T-cell (primary cell): ENCODE data around the gene TCF7L1. TPM values are rescaled to one million over a fixed set of nuclear protein-coding genes. Genes with fewer than 3 reads are reported as not detected.

Source experiments
- ATAC-seq, 4 experiments: fragments of 200-7000 bp in 3 of 4; fragments of 150-1000 bp in 1 of 4; cut with Tn5 transposase; replicated peaks in 1 of 4; 1 replicate in 3 of 4; 2 replicates in 1 of 4; pipeline ENCODE4 v1.10.0; 2021; ENCODE audit warnings: moderate library complexity in 3 of 4, mild to moderate bottlenecking in 2 of 4, moderate number of reproducible peaks in 1 of 4
- CTCF ChIA-PET, 2 donors: fragments of 300-600 bp; sonication (Branson Sonifier 250); formaldehyde crosslinking; loops; one replicate each; lab custom pipeline; 2022; ENCODE audit warnings: antibody characterized with exemption in 2 of 2; lab: Charles Lee
- POLR2A ChIA-PET, 2 donors: fragments of 300-600 bp; sonication (Branson Sonifier 250); formaldehyde crosslinking; loops; one replicate each; lab custom pipeline; 2022; ENCODE audit warnings: antibody characterized with exemption in 2 of 2; lab: Charles Lee
- DNase-seq, 35 experiments: peaks; one replicate each; pipeline versions ENCODE4 v3.0.0 to v3.0.0-alpha.2; 2013 to 2023
- H3K27ac ChIP-seq: one replicate; pipeline ENCODE4 v1.5.1; 2013; ENCODE audit warnings: low read length
- H3K27me3 ChIP-seq, 2 experiments: replicated peaks in 1 of 2; 1 replicate in 1 of 2; 2 replicates in 1 of 2; pipeline versions ENCODE4 v1.6.1 to v1.7.0; 2013; ENCODE audit warnings: low read length in 1 of 2, mixed read lengths in 1 of 2; ENCODE audit not compliant: control insufficient read depth in 2 of 2, insufficient read depth in 2 of 2; ENCODE audit errors: extremely low read depth in 1 of 2
- H3K36me3 ChIP-seq, 2 donors: 1 replicate in 1 of 2; 2 replicates in 1 of 2; pipeline versions ENCODE4 v1.6.1 to v1.7.0; 2013; ENCODE audit warnings: low read length in 1 of 2; ENCODE audit not compliant: control insufficient read depth in 2 of 2, insufficient read depth in 1 of 2; ENCODE audit errors: extremely low read depth in 1 of 2
- H3K4me1 ChIP-seq, 2 experiments: 1 replicate in 1 of 2; 2 replicates in 1 of 2; pipeline versions ENCODE4 v1.6.1 to v1.7.0; 2013; ENCODE audit warnings: low read length in 2 of 2, mixed read lengths in 1 of 2; ENCODE audit not compliant: insufficient read depth in 2 of 2, control insufficient read depth in 1 of 2; ENCODE audit errors: extremely low read depth in 1 of 2
- H3K4me3 ChIP-seq, 2 donors: 1 replicate in 1 of 2; 2 replicates in 1 of 2; pipeline versions ENCODE4 v1.5.1 to v1.7.0; 2013; ENCODE audit warnings: mild to moderate bottlenecking in 2 of 2, low read length in 1 of 2, moderate library complexity in 1 of 2; ENCODE audit not compliant: control insufficient read depth in 1 of 2; ENCODE audit errors: extremely low read depth in 1 of 2
- H3K9me3 ChIP-seq: 2 replicates; pipeline ENCODE4 v1.7.0; 2013
- H3K27ac Mint-ChIP-seq, 2 donors: one replicate each; pipeline ENCODE4 v1.8.0; 2020 to 2021; ENCODE audit warnings: mild to moderate bottlenecking in 2 of 2, mixed read lengths in 2 of 2
- H3K27me3 Mint-ChIP-seq, 2 donors: one replicate each; pipeline ENCODE4 v1.8.0; 2021 to 2022; ENCODE audit warnings: mixed read lengths in 2 of 2
- H3K36me3 Mint-ChIP-seq: one replicate; pipeline ENCODE4 v1.8.0; 2021; ENCODE audit warnings: mixed read lengths
- H3K4me1 Mint-ChIP-seq, 3 donors: one replicate each; pipeline ENCODE4 v1.8.0; 2020 to 2022; ENCODE audit warnings: mixed read lengths in 3 of 3, mild to moderate bottlenecking in 1 of 3
- H3K4me3 Mint-ChIP-seq, 3 donors: one replicate each; pipeline ENCODE4 v1.8.0; 2020 to 2022; ENCODE audit warnings: mild to moderate bottlenecking in 3 of 3, mixed read lengths in 3 of 3, moderate library complexity in 3 of 3
- H3K9me3 Mint-ChIP-seq, 3 donors: one replicate each; pipeline ENCODE4 v1.8.0; 2020 to 2022; ENCODE audit warnings: mixed read lengths in 3 of 3
- WGBS: methylation state at CpG from one replicate; pipeline ENCODE4 v1.1.5; 2013; ENCODE audit warnings: missing lambda C conversion rate; ENCODE audit not compliant: insufficient coverage; 5-methylcytosine and 5-hydroxymethylcytosine counted together
- total RNA-seq, 35 experiments: library from RNA in 6 of 35; stranded (reverse) in 6 of 35; fragments of 120-200 nt in 1 of 35; gene quantifications; one replicate each; pipeline versions ENCODE4 v1.2.1 to v1.2.4 and lab custom pipeline; 2013 to 2026

TCF7L1 gene
- total RNA-seq, 5 donors from 2014 or later (not counting 1 experiment from before 2014, with no cell fraction given) = 0.07 to 0.16 (median 0.15) TPM; not detected in 2

DNA sequence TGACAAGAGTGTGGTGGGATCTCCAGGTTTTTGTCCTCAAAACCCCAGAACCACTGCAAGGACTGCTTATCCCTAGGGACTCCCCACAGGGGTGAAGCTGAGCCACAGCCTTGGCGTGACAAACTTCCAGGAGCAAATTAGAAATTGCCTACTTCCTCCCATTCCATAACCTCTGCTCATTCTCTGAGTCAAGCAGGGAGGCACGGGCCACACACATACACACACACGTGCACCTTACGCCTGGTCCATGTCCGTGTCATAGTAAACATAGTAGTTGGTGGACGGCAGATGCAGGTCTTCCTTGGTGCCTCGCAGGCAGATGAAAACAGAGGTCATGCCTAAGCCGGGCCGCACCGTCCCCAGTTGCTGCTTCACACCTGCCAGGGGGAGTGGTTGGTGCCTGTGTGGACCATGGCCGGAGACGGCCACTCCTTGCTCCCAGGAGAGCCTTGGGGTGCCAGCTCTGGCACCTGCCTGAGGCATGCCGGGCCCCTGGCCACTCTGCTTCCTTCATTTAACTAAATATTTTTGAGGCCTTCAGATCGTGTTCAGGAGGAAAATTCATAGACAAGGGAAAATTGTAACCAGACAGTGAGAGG lies 211.3 kb downstream of the TCF7L1 start:
- Mint-ChIP-seq H3K4me3 (no peak overlapping the region), H3K36me3 (peaks cover 53% of the 10 kb centered on the region), H3K27ac (no peak overlapping the region), H3K9me3 (no peaks in the 10 kb centered on the region), H3K4me1 (no peaks in the 10 kb centered on the region), H3K27me3 (no peaks in the 10 kb centered on the region)
- H3K9me3 ChIP-seq = no peaks in the 10 kb centered on the region
- no peak overlapping the region for H3K4me3 ChIP-seq
- no peaks in the 10 kb centered on the region for H3K27me3 ChIP-seq
- no peak for ATAC-seq
- H3K27ac ChIP-seq = no peak overlapping the region
- WGBS = 98% methylated on average over 7 of the region's 14 CpGs
- ChIA-PET POLR2A (no interaction called here), CTCF (no interaction called here)
- H3K36me3 ChIP-seq = peaks cover 7 to 48% of the 10 kb centered on the region in 2 donors
- DNase-seq = no peak
- H3K4me1 ChIP-seq = no peaks in the 10 kb centered on the region

- ChIA-PET CTCF (no interaction called here), POLR2A (no interaction called here)
- H3K4me1 Mint-ChIP-seq = peaks cover 5 to 12% (median 7%) of the 10 kb centered on the region in 3 donors
- no peaks in the 10 kb centered on the region for H3K27me3 ChIP-seq
- no peak overlapping the region for H3K4me3 ChIP-seq
- peaks cover 7 to 66% of the 10 kb centered on the region in 2 donors for H3K36me3 ChIP-seq
- no peaks in the 10 kb centered on the region for H3K9me3 ChIP-seq
- H3K9me3 Mint-ChIP-seq = no peaks in the 10 kb centered on the region
- no peak overlapping the region for H3K27ac Mint-ChIP-seq
- 100% methylated on average over 1 of the region's 3 CpGs for WGBS
- H3K27ac ChIP-seq = no peak overlapping the region
- H3K27me3 Mint-ChIP-seq = no peaks in the 10 kb centered on the region
- no peak overlapping the region for H3K4me3 Mint-ChIP-seq
- DNase-seq = no peak
- no peak for ATAC-seq
- peaks cover 60% of the 10 kb centered on the region for H3K36me3 Mint-ChIP-seq
- H3K4me1 ChIP-seq = peaks cover 0 to 2% of the 10 kb centered on the region in 2 experiments
Observed at GRCh38 chr2:85347599-85347998, 214.4 kb downstream of the TCF7L1 start.

GRCh38 chr2:85353876-85354285 lies 220.7 kb downstream of the TCF7L1 start:
- WGBS = 5% methylated on average over 6 of the region's 16 CpGs
- H3K9me3 ChIP-seq = no peaks in the 10 kb centered on the region
- H3K27me3 ChIP-seq = no peaks in the 10 kb centered on the region
- Mint-ChIP-seq H3K9me3 (no peaks in the 10 kb centered on the region), H3K36me3 (peaks cover 45% of the 10 kb centered on the region), H3K27ac (peak overlapping the region; percentile 99), H3K4me3 (peak overlapping the region; percentile 92 to 100 (median 97)), H3K4me1 (peaks cover 52 to 59% (median 56%) of the 10 kb centered on the region in 3 donors), H3K27me3 (no peaks in the 10 kb centered on the region)
- CTCF ChIA-PET = interaction anchor here in 1 of 2 donors (0.8 to 1.3 kb wide), 4 partner anchors 18 to 198 kb away, joined by 3 to 10 read pairs (median 5); no protein-coding TSS in a partner anchor
- POLR2A ChIA-PET = interaction anchor here (1.7 to 1.9 kb wide), 2 partner anchors 26 to 27 kb away, joined by 8 to 16 read pairs; partner anchors contain the start of gene TGOLN2 (in 2 of the 2)
- H3K27ac ChIP-seq = peak overlapping the region; percentile 63
- peaks cover 0 to 40% of the 10 kb centered on the region in 2 donors for H3K36me3 ChIP-seq
- peak overlapping the region; percentile 74 to 81 for H3K4me3 ChIP-seq
- peaks cover 13 to 29% of the 10 kb centered on the region in 2 experiments for H3K4me1 ChIP-seq
- ATAC-seq = peak in 2 of 4 experiments; percentile 3 to 4
- peak in 3 of 35 experiments; percentile 3 to 19 (median 9) for DNase-seq

- no peaks in the 10 kb centered on the region for H3K9me3 Mint-ChIP-seq
- peak within 1 kb of the TSS; percentile 99 for H3K27ac Mint-ChIP-seq
- H3K36me3 ChIP-seq = peaks cover 0 to 36% of the 10 kb centered on the region in 2 donors
- peaks cover 43% of the 10 kb centered on the region for H3K36me3 Mint-ChIP-seq
- peaks cover 13 to 29% of the 10 kb centered on the region in 2 experiments for H3K4me1 ChIP-seq
- H3K27ac ChIP-seq = peak within 1 kb of the TSS; percentile 77
- under 1% methylated on average over 42 of the region's 42 CpGs for WGBS
- no peaks in the 10 kb centered on the region for H3K9me3 ChIP-seq
- peak within 1 kb of the TSS; percentile 74 to 81 for H3K4me3 ChIP-seq
- no peaks in the 10 kb centered on the region for H3K27me3 ChIP-seq
- CTCF ChIA-PET = interaction anchor here (0.6 to 1.3 kb wide), 10 partner anchors 16 to 241 kb away, joined by 3 to 10 read pairs (median 4); partner anchors contain the start of gene TGOLN2 (in 1 of the 2)
- peak; percentile 88 to 99 (median 97) for DNase-seq
- H3K4me1 Mint-ChIP-seq = peaks cover 54 to 59% (median 59%) of the 10 kb centered on the region in 3 donors
- H3K4me3 Mint-ChIP-seq = peak within 1 kb of the TSS; percentile 92 to 100 (median 97)
- peak; percentile 98 to 100 (median 99) for ATAC-seq
- no peaks in the 10 kb centered on the region for H3K27me3 Mint-ChIP-seq
- POLR2A ChIA-PET = interaction anchor here (0.6 to 1.9 kb wide), 5 partner anchors 27 to 182 kb away, joined by 3 to 16 read pairs (median 4); partner anchors contain the start of gene TGOLN2 (in 2 of the 2)
Observed at GRCh38 chr2:85354286-85355072, 221.3 kb downstream of the TCF7L1 start, which contains the start of the genes ELMOD3 and RETSAT. TSS of gene ELMOD3 (plus strand) at chr2:85354769. CDS start at chr2:85357199, 2,430 bp downstream. TSS of gene RETSAT (minus strand) at chr2:85354528. CDS start at chr2:85354507, 21 bp downstream.

DNA sequence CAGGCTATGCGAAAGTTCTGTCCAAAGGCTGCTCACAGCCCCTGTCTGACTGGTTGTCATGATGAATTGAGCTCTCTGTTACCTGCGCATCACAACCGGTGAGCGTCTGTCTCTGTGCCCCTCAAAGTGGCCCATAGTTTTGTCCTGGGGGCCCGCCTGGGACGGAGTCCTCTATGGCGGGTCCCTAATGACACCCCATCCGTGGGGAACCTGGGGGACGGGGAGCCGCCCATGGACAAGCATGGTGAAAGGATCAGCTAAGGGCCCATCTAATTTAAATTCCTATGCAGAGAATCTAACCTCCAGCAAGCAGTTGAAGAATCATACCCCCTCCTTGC lies 221.8 kb downstream of the TCF7L1 start:
- Mint-ChIP-seq H3K9me3 (no peaks in the 10 kb centered on the region), H3K4me1 (peaks cover 54 to 60% (median 59%) of the 10 kb centered on the region in 3 donors), H3K36me3 (peaks cover 41% of the 10 kb centered on the region), H3K27me3 (no peaks in the 10 kb centered on the region), H3K4me3 (peak overlapping the region; percentile 92 to 100 (median 97)), H3K27ac (peak overlapping the region; percentile 99)
- WGBS = 14% methylated on average over 7 of the region's 10 CpGs
- Histone ChIP-seq H3K9me3 (no peaks in the 10 kb centered on the region), H3K27ac (peak overlapping the region; percentile 77), H3K27me3 (no peaks in the 10 kb centered on the region), H3K4me3 (peak overlapping the region; percentile 74 to 81), H3K4me1 (peaks cover 13 to 32% of the 10 kb centered on the region in 2 experiments), H3K36me3 (peaks cover 0 to 30% of the 10 kb centered on the region in 2 donors)
- POLR2A ChIA-PET = interaction anchor here (0.6 to 1.9 kb wide), 7 partner anchors 27 to 1035 kb away, joined by 3 to 16 read pairs (median 4); partner anchors contain the start of gene TGOLN2 (in 2 of the 2)
- ATAC-seq = peak in 3 of 4 experiments; percentile 6 to 15 (median 8)
- CTCF ChIA-PET = interaction anchor here (0.6 to 1.3 kb wide), 9 partner anchors 16 to 240 kb away, joined by 3 to 10 read pairs (median 3); partner anchors contain the start of gene TGOLN2 (in 1 of the 2)
- peak in 2 of 35 experiments; percentile 10 to 13 for DNase-seq
